Neural cell (in vitro differentiated cells): ENCODE data around the gene LPIN3. TPM values are rescaled to one million over a fixed set of nuclear protein-coding genes. Genes with fewer than 3 reads are reported as not detected.
"Not testable (repeated sequence)": the region's sequence is repeated elsewhere in the genome, so short reads cannot be mapped to it uniquely, and the experiment has no call there.

ENCODE experiments used
- H2AFZ ChIP-seq: fragments of 200-600, 300-800 bp; sonication (generic), shearing (Covaris generic); 2 replicates; pipeline ENCODE4 v1.6.0; 2014; ENCODE audit warnings: low read depth, mild to moderate bottlenecking, antibody characterized with exemption, low read length, moderate library complexity
- H3F3A ChIP-seq: fragments of 200-600 bp; shearing (Covaris generic); 2 replicates; pipeline ENCODE4 v1.6.1; 2016; ENCODE audit warnings: mild to moderate bottlenecking, moderate library complexity, mixed read lengths, antibody characterized with exemption, low read length; ENCODE audit not compliant: insufficient read depth, poor library complexity, severe bottlenecking
- H3K27ac ChIP-seq: fragments of 200-600, 300-800 bp; sonication (generic), shearing (Covaris generic); 2 replicates; pipeline ENCODE4 v1.5.1; 2014; ENCODE audit warnings: mild to moderate bottlenecking, low read length, moderate library complexity
- H3K27me3 ChIP-seq: fragments of 300-800, 200-600 bp; sonication (generic), shearing (Covaris generic); 2 replicates; pipeline ENCODE4 v1.6.0; 2014; ENCODE audit warnings: mild to moderate bottlenecking, low read depth, low read length, moderate library complexity; ENCODE audit not compliant: insufficient read depth
- H3K36me3 ChIP-seq: fragments of 300-800, 200-600 bp; sonication (generic), shearing (Covaris generic); 2 replicates; pipeline ENCODE4 v1.5.1; 2014; ENCODE audit warnings: mild to moderate bottlenecking, antibody characterized with exemption, low read length, moderate library complexity; ENCODE audit not compliant: insufficient read depth
- H3K4me2 ChIP-seq: fragments of 300-800, 200-600 bp; sonication (generic), shearing (Covaris generic); 2 replicates; pipeline ENCODE4 v1.6.0; 2014; ENCODE audit warnings: mild to moderate bottlenecking, low read length
- H3K4me3 ChIP-seq: fragments of 300-800, 200-600 bp; sonication (generic), shearing (Covaris generic); 2 replicates; pipeline ENCODE4 v1.5.1; 2014; ENCODE audit warnings: mild to moderate bottlenecking, low read length, moderate library complexity
- H3K79me2 ChIP-seq: fragments of 200-600 bp; shearing (Covaris generic); replicated peaks from 2 replicates; pipeline ENCODE4 v1.6.0; 2014; ENCODE audit warnings: mild to moderate bottlenecking, low read length, moderate library complexity; ENCODE audit not compliant: insufficient read depth
- H3K9ac ChIP-seq: fragments of 300-800, 200-600 bp; sonication (generic), shearing (Covaris generic); 2 replicates; pipeline ENCODE4 v1.6.1; 2016; ENCODE audit warnings: mild to moderate bottlenecking, low read length, mixed read lengths
- H3K9me2 ChIP-seq: fragments of 200-600 bp; shearing (Covaris generic); 2 replicates; pipeline ENCODE4 v1.6.1; 2016; ENCODE audit warnings: mild to moderate bottlenecking, low read length, mixed read lengths; ENCODE audit not compliant: insufficient read depth
- H3K9me3 ChIP-seq: fragments of 200-600, 300-800 bp; sonication (generic), shearing (Covaris generic); 2 replicates; pipeline ENCODE4 v1.6.1; 2016; ENCODE audit warnings: mild to moderate bottlenecking, mixed run types, low read length, moderate library complexity, mixed read lengths
- H4K20me1 ChIP-seq: fragments of 200-600 bp; shearing (Covaris generic); 2 replicates; pipeline ENCODE4 v1.6.1; 2016; ENCODE audit warnings: mild to moderate bottlenecking, mixed run types; ENCODE audit not compliant: insufficient read depth
- CTCF ChIP-seq: fragments of 450-650 bp; IDR thresholded peaks from 2 replicates; pipeline ENCODE4 v1.5.1; 2014; ENCODE audit warnings: antibody characterized with exemption, mild to moderate bottlenecking, moderate library complexity; ENCODE audit not compliant: poor library complexity, severe bottlenecking
- EP300 ChIP-seq: fragments of 450-650 bp; conservative IDR thresholded peaks from 2 replicates; pipeline ENCODE4 v1.6.1; 2014; ENCODE audit warnings: antibody characterized with exemption, mild to moderate bottlenecking, moderate library complexity; ENCODE audit not compliant: poor library complexity, severe bottlenecking
- EZH2 ChIP-seq: fragments of 200-600, 300-800 bp; shearing (Covaris generic), sonication (generic); IDR thresholded peaks from 2 replicates; pipeline ENCODE4 v1.6.1; 2014; ENCODE audit warnings: antibody characterized with exemption, low read length, borderline replicate concordance, mild to moderate bottlenecking; ENCODE audit not compliant: insufficient read depth, poor library complexity, severe bottlenecking
- MXI1 ChIP-seq: fragments of 450-650 bp; conservative IDR thresholded peaks from 2 replicates; pipeline ENCODE4 v1.6.1; 2014; ENCODE audit warnings: antibody characterized with exemption, mild to moderate bottlenecking; ENCODE audit not compliant: poor library complexity, severe bottlenecking
- POLR2AphosphoS5 ChIP-seq: IDR thresholded peaks from 2 replicates; pipeline ENCODE4 v1.6.1; 2012
- RAD21 ChIP-seq: fragments of 450-650 bp; conservative IDR thresholded peaks from 2 replicates; pipeline ENCODE4 v1.6.1; 2014; ENCODE audit warnings: antibody characterized with exemption, mild to moderate bottlenecking, moderate library complexity
- REST ChIP-seq: IDR thresholded peaks from 2 replicates; pipeline ENCODE4 v1.6.1; 2012; ENCODE audit warnings: borderline replicate concordance
- SMC3 ChIP-seq: fragments of 450-650 bp; conservative IDR thresholded peaks from 2 replicates; pipeline ENCODE4 v1.6.1; 2014; ENCODE audit warnings: antibody characterized with exemption, mild to moderate bottlenecking, moderate library complexity; ENCODE audit not compliant: poor library complexity
- TAF1 ChIP-seq: IDR thresholded peaks from 2 replicates; pipeline ENCODE4 v1.6.1; 2012; ENCODE audit warnings: low read depth
- polyA plus RNA-seq: library from polyadenylated mRNA; depleted of rRNA; stranded (reverse); fragments of >200 nt; gene quantifications from 2 replicates; pipeline ENCODE4 v1.2.3, GENCODE V29; 2014

LPIN3 gene
- polyA plus RNA-seq, 1 donor from 2014 or later, result not detected

- no peak overlapping the region for H3K9ac ChIP-seq
- H3F3A ChIP-seq, result no peaks in the 10 kb centered on the region
- H3K4me3 ChIP-seq, result no peak overlapping the region
- H3K4me2 ChIP-seq, result no peak overlapping the region
- peaks cover 6% of the 10 kb centered on the region for H3K79me2 ChIP-seq
- no peak overlapping the region for H2AFZ ChIP-seq
- H3K36me3 ChIP-seq, result no peaks in the 10 kb centered on the region
- no peaks in the 10 kb centered on the region for H3K9me2 ChIP-seq
- H3K9me3 ChIP-seq, result no peaks in the 10 kb centered on the region
- H3K27ac ChIP-seq, result no peak overlapping the region
- no peak for TF ChIP-seq EP300
- TF ChIP-seq REST, result no peak
- no peak for TF ChIP-seq MXI1
- no peak for TF ChIP-seq POLR2AphosphoS5
- no peak for TF ChIP-seq TAF1
- no peak for TF ChIP-seq RAD21
- no peak for TF ChIP-seq SMC3
- TF ChIP-seq EZH2, result no peak
- TF ChIP-seq CTCF, result no peak
- H3K27me3 ChIP-seq, result no peaks in the 10 kb centered on the region
- no peaks in the 10 kb centered on the region for H4K20me1 ChIP-seq
Observed at GRCh38 chr20:41309817-41310216, 30.8 kb upstream of the LPIN3 start.

- H3K27ac ChIP-seq, H3K4me2 ChIP-seq, H3K9me3 ChIP-seq, H3F3A ChIP-seq, H3K27me3 ChIP-seq, H2AFZ ChIP-seq, H3K36me3 ChIP-seq, H4K20me1 ChIP-seq, H3K9me2 ChIP-seq, H3K4me3 ChIP-seq, H3K9ac ChIP-seq: not testable (repeated sequence)
- peaks cover 21% of the 10 kb centered on the region for H3K79me2 ChIP-seq
Observed at GRCh38 chr20:41312009-41312408, 28.6 kb upstream of the LPIN3 start.

GRCh38 chr20:41314386-41314785, 26.2 kb upstream of the LPIN3 start:
- Histone ChIP-seq H3K27ac (no peak overlapping the region), H2AFZ (no peak overlapping the region), H3K9me2 (no peaks in the 10 kb centered on the region), H3F3A (no peaks in the 10 kb centered on the region), H3K9me3 (no peaks in the 10 kb centered on the region), H3K4me2 (no peak overlapping the region), H3K27me3 (no peaks in the 10 kb centered on the region), H3K9ac (no peak overlapping the region), H4K20me1 (no peaks in the 10 kb centered on the region), H3K36me3 (no peaks in the 10 kb centered on the region), H3K4me3 (no peak overlapping the region), H3K79me2 (peaks cover 21% of the 10 kb centered on the region)
- TF ChIP-seq POLR2AphosphoS5, result no peak
- no peak for TF ChIP-seq CTCF
- no peak for TF ChIP-seq MXI1
- no peak for TF ChIP-seq SMC3
- no peak for TF ChIP-seq RAD21
- TF ChIP-seq REST, result no peak
